GM18873 (cell line): ENCODE results near the gene SEMA3C.

Experiments used
- ATAC-seq: cut with Tn5 transposase; IDR thresholded peaks from one replicate; pipeline ENCODE4 v1.9.1; 2021; ENCODE audit warnings: mild to moderate bottlenecking, moderate library complexity, moderate number of reproducible peaks; ENCODE audit not compliant: unreplicated experiment, low FRiP score

The SEMA3C gene

GRCh38 chr7:80719261-80719660 lies 199.6 kb downstream of the SEMA3C start:
- no peak for ATAC-seq

GRCh38 chr7:80711531-80711930 lies 207.3 kb downstream of the SEMA3C start:
- no peak for ATAC-seq

DNA sequence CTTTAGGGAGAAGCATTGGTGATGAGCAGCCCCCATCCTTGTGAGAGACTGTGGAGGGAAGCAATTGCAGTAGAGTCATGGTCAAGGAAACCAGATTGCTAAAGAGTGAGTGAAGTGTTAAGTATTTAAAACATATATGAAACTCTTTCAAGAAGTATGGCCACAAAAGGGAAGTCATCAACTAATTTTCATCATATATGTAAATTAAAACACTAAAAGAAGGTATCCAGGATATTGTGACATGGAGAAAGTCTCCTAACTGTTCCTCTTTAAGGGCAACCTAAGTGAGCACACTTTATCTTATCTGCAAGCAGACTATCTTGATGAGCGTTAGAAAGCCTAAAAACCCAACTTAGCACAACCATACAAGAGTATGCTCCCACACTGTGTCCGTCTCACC lies 210.7 kb downstream of the SEMA3C start:
- no peak for ATAC-seq

DNA sequence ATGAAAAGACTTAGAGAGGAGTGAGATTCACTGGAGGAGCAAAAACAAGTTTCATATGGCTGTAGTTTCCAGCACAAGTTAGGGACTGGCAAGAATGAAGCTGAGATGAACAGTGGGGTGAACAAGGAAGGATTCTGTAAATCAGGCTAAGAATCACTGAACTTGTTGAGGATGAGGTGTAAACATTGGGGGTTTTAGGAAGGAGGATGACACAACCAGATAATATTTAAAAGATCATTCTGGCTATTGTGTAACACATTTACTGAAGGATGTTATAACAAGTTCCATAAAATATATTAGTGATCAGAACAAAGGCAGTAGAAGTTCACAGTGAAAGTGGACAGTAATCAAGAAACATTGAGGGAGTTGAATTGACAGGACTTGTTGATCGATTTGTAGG lies 211.5 kb downstream of the SEMA3C start:
- ATAC-seq = no peak

GRCh38 chr7:80705130-80705781 lies 213.6 kb downstream of the SEMA3C start:
- ATAC-seq = no peak

GRCh38 chr7:80703272-80703671 lies 215.6 kb downstream of the SEMA3C start:
- no peak for ATAC-seq

- ATAC-seq = no peak
These were observed 219.1 kb downstream of the SEMA3C start for GRCh38 chr7:80699721-80700256.

DNA sequence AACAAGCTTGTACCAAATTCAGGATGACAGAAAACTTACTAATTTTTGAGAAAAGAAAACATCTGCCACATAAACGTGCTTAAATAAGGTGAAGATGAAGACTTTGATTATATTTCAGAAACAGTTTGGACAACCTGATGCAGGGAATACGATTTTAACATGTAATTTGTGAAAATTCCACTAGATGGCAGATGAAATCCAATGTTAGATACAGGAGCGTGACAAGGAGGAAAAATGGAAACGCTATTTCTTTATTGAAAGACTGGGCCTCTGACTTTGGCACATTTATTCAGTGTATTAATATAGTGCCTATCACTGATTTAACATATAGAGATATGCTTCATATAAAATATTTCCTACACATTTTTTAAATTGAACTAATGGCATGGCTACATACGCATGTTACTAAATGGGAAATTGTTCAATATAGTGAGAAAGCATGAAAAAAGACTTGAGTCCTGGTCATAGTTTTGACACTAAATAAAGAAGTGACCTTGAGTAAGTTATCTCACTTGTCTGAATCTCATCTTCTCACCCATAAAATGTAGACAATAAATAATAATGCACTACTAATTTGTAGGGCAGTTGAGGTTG lies 219.7 kb downstream of the SEMA3C start:
- no peak for ATAC-seq
